Keratinocyte (primary cell): Measurements from ENCODE around the gene ENO4. TPM values are rescaled to one million over a fixed set of nuclear protein-coding genes. Genes with fewer than 3 reads are reported as not detected.

Experiments used
- DNase-seq: peaks from one replicate; pipeline ENCODE4 v3.0.0-alpha.2; 2011; ENCODE audit warnings: low read depth, missing footprints, low spot score
- FAIRE-seq: peaks from 2 replicates; lab custom pipeline; 2011; peaks lifted over from hg19 to GRCh38; lab: Jason Lieb, UNC
- H2AFZ ChIP-seq: 2 replicates; pipeline ENCODE4 v1.6.0; 2012; ENCODE audit warnings: low read length, control low read depth, inconsistent platforms; ENCODE audit not compliant: control insufficient read depth
- H3K27ac ChIP-seq: 2 replicates; pipeline ENCODE4 v1.5.1; 2011; ENCODE audit warnings: low read length; ENCODE audit not compliant: control insufficient read depth, insufficient read depth
- H3K27me3 ChIP-seq: 3 replicates; pipeline ENCODE4 v1.6.0; 2011; ENCODE audit warnings: low read length; ENCODE audit not compliant: control insufficient read depth, insufficient read depth; ENCODE audit errors: extremely low read depth
- H3K36me3 ChIP-seq, 2 experiments: 2 replicates in 1 of 2; 3 replicates in 1 of 2; pipeline ENCODE4 v1.5.1; 2011; ENCODE audit warnings: low read length in 2 of 2, mild to moderate bottlenecking in 1 of 2; ENCODE audit not compliant: control insufficient read depth in 2 of 2, insufficient read depth in 2 of 2; ENCODE audit errors: extremely low read depth in 1 of 2
- H3K4me1 ChIP-seq: 3 replicates; pipeline ENCODE4 v1.5.1; 2011; ENCODE audit warnings: low read length; ENCODE audit not compliant: control insufficient read depth, insufficient read depth; ENCODE audit errors: extremely low read depth
- H3K4me2 ChIP-seq: 3 replicates; pipeline ENCODE4 v1.6.0; 2011; ENCODE audit warnings: low read depth, low read length; ENCODE audit not compliant: control insufficient read depth, insufficient read depth; ENCODE audit errors: extremely low read depth
- H3K4me3 ChIP-seq, 3 experiments: fragments of 200-600 bp in 1 of 3; sonication (generic) in 1 of 3; 2 replicates in 2 of 3; 3 replicates in 1 of 3; pipeline ENCODE4 v1.5.1; 2011 to 2016; ENCODE audit warnings: low read length in 3 of 3, mild to moderate bottlenecking in 3 of 3, control low read depth in 2 of 3, inconsistent platforms in 1 of 3, low read depth in 1 of 3, mixed read lengths in 1 of 3, mixed run types in 1 of 3, moderate library complexity in 1 of 3; ENCODE audit not compliant: control insufficient read depth in 2 of 3, insufficient read depth in 2 of 3; ENCODE audit errors: extremely low read depth in 1 of 3
- H3K79me2 ChIP-seq: 2 replicates; pipeline ENCODE4 v1.6.0; 2012; ENCODE audit warnings: low read length; ENCODE audit not compliant: control insufficient read depth, insufficient read depth
- H3K9ac ChIP-seq: 3 replicates; pipeline ENCODE4 v1.6.0; 2011; ENCODE audit warnings: low read length; ENCODE audit not compliant: control insufficient read depth, insufficient read depth; ENCODE audit errors: extremely low read depth
- H3K9me1 ChIP-seq: 3 replicates; pipeline ENCODE4 v1.6.0; 2011; ENCODE audit warnings: low read length; ENCODE audit not compliant: control insufficient read depth, insufficient read depth; ENCODE audit errors: extremely low read depth
- H3K9me3 ChIP-seq: 2 replicates; pipeline ENCODE4 v1.5.1; 2012; ENCODE audit warnings: low read depth, low read length; ENCODE audit not compliant: control insufficient read depth
- H4K20me1 ChIP-seq: 3 replicates; pipeline ENCODE4 v1.6.0; 2011; ENCODE audit warnings: low read length; ENCODE audit not compliant: control insufficient read depth, insufficient read depth; ENCODE audit errors: extremely low read depth
- CTCF ChIP-seq, 3 experiments: IDR thresholded peaks in 1 of 3; conservative IDR thresholded peaks in 1 of 3; optimal IDR thresholded peaks in 1 of 3; 2 replicates in 2 of 3; 3 replicates in 1 of 3; pipeline versions ENCODE3 to v1.5.1; 2011; ENCODE audit warnings: low read length in 3 of 3, mild to moderate bottlenecking in 3 of 3, moderate library complexity in 2 of 3, control low read depth in 1 of 3, inconsistent platforms in 1 of 3; ENCODE audit not compliant: insufficient read depth in 2 of 3; ENCODE audit errors: extremely low read depth in 1 of 3
- EZH2 ChIP-seq: IDR thresholded peaks from one replicate; pipeline ENCODE4 v1.6.1; 2012; ENCODE audit warnings: inconsistent platforms, mild to moderate bottlenecking, low read length, moderate library complexity
- dilution Hi-C: fragments of 300-500 bp; cut with MboI; formaldehyde crosslinking; loops from one replicate; pipeline ENCODE4 v1.7.0; 2020; ENCODE audit warnings: low sequenced_read_pairs; ENCODE audit not compliant: extremely low pct_ligation_motif_present
- polyA plus RNA-seq, 5 experiments: library from polyadenylated mRNA; depleted of rRNA in 3 of 5; stranded (reverse) in 3 of 5; stranded (forward) in 1 of 5; unstranded in 1 of 5; fragments of >200 nt; gene quantifications; 1 replicate in 1 of 5; 2 replicates in 3 of 5; 3 replicates in 1 of 5; pipeline versions ENCODE4 v1.2.1 to v1.2.3, GENCODE V29; 2011 to 2012; ENCODE audit warnings: missing spikeins in 2 of 5, low read depth in 1 of 5, low replicate concordance in 1 of 5

ENO4 gene
- polyA plus RNA-seq, 1 donor (not counting 4 experiments of a cell fraction or from before 2014, with no cell fraction given) = 0.35 TPM

- no peak for FAIRE-seq
- no peak for TF ChIP-seq EZH2
- no peak for TF ChIP-seq CTCF (optimal IDR thresholded peaks at IDR 0.05 in 1 of 3, IDR thresholded peaks at IDR 0.05 in 1 of 3, conservative IDR thresholded peaks at IDR 0.05 in 1 of 3; ENCODE audit: extremely low read depth in 1 of 3, insufficient read depth in 2 of 3, low read length in 3 of 3)
- H3K27me3 ChIP-seq = no peaks in the 10 kb centered on the region
- dilution Hi-C loops = no loop called here
- H3K4me3 ChIP-seq = no peak overlapping the region
- H2AFZ ChIP-seq = no peak overlapping the region
- H3K9me1 ChIP-seq = no peaks in the 10 kb centered on the region
- no peaks in the 10 kb centered on the region for H3K36me3 ChIP-seq
- no peaks in the 10 kb centered on the region for H4K20me1 ChIP-seq
- no peaks in the 10 kb centered on the region for H3K79me2 ChIP-seq
- H3K27ac ChIP-seq = no peak overlapping the region
- no peak overlapping the region for H3K4me2 ChIP-seq
- H3K9ac ChIP-seq = no peak overlapping the region
- H3K9me3 ChIP-seq = no peaks in the 10 kb centered on the region
- DNase-seq = no peak
- H3K4me1 ChIP-seq = no peaks in the 10 kb centered on the region
Measured at GRCh38 chr10:116861796-116862195, 12.5 kb downstream of the ENO4 start.

- H3K4me3 ChIP-seq = no peak overlapping the region
- dilution Hi-C loops = no loop called here
- no peak for FAIRE-seq
Measured at GRCh38 chr10:116864436-116864835, 15.1 kb downstream of the ENO4 start.

More at GRCh38 chr10:116864436-116864835, 15.1 kb downstream of the ENO4 start:
- Histone ChIP-seq H3K27ac (no peak overlapping the region), H3K9ac (no peak overlapping the region), H3K9me3 (no peaks in the 10 kb centered on the region), H3K4me1 (peaks cover 14% of the 10 kb centered on the region), H3K79me2 (no peaks in the 10 kb centered on the region), H4K20me1 (no peaks in the 10 kb centered on the region), H2AFZ (no peak overlapping the region), H3K36me3 (no peaks in the 10 kb centered on the region), H3K9me1 (no peaks in the 10 kb centered on the region), H3K4me2 (no peak overlapping the region), H3K27me3 (no peaks in the 10 kb centered on the region)
- TF ChIP-seq CTCF (optimal IDR thresholded peaks at IDR 0.05 in 1 of 3, IDR thresholded peaks at IDR 0.05 in 1 of 3, conservative IDR thresholded peaks at IDR 0.05 in 1 of 3; ENCODE audit: extremely low read depth in 1 of 3, insufficient read depth in 2 of 3, low read length in 3 of 3) (no peak), EZH2 (no peak)
- no peak for DNase-seq
